ENCODE measurements around the gene ARL2BP. TPM values are rescaled to one million over a fixed set of nuclear protein-coding genes. Genes with fewer than 3 reads are reported as not detected.
A peak's percentile ranks its signal among the peaks of the same experiment; 100 is the strongest.

Gene ARL2BP
- total and polyA plus RNA-seq, 9 of the 15 experiments (the other 6 are each of a cell fraction or from before 2014, with no cell fraction given), result 16.7 to 41.8 (median 27.2) TPM

DNA sequence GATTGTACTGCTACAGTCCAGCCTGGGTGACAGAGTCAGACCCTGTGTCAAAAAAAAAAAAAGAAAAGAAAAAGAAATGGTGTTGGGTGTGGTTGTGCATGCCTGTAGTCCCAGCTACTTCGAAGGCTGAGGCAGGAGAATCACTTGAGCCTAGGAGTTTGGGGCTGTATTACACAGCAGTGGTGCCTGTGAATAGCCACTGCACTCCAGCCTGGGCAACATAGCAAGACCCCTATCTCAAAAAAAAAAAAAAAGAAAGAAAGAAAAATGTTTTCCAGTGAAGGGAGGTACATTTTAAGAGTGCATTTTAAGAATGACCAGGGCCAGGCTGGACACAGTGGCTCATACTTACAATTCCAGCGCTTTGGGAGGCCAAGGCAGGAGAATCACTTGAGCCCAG lies 6.3 kb downstream of the ARL2BP start:
- TF ChIP-seq, protein P1, sequence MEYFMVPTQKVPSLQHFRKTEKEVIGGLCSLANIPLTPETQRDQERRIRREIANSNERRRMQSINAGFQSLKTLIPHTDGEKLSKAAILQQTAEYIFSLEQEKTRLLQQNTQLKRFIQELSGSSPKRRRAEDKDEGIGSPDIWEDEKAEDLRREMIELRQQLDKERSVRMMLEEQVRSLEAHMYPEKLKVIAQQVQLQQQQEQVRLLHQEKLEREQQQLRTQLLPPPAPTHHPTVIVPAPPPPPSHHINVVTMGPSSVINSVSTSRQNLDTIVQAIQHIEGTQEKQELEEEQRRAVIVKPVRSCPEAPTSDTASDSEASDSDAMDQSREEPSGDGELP (CRISPR knock-in tag; IDR thresholded peaks at IDR 0.05; ENCODE audit: borderline replicate concordance), result no peak
- peak; percentile 62 for TF ChIP-seq ZNF121 (CRISPR knock-in tag; conservative IDR thresholded peaks at IDR 0.05)
- no TSS peak for BruUV-seq (replicated peaks)
- CTCF ChIA-PET (ENCODE audit: low intra/inter-chr PET ratio), result no interaction called here

DNA sequence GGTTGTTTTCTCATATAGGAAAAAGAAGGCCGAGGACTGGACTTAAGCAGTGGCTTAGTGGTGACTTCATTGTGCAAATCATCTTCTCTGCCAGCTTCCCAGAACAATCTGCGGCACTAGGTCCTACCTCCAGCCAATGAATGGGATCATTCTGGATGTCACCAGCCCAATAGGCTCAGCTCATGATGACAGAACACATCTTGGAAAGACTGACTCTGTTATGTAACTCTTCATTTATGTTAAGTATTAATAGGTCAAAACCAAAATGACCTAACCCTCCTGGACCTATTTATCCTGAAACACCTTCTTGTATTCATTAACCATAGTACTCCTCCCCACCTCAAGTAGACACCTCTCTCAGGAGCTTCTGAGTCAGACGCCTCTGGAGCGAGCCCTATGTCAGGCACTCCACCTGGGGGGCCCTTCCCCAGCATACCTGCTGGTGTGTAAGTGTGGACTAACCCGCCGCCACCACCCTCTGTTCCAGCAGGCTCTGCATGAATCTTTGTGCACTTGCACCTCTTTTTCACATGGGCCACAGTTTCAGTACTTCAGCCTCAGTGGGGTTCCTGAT lies 7.2 kb downstream of the ARL2BP start:
- ATAC-seq, result no peak
- Histone ChIP-seq H3K79me2 (ENCODE audit: control insufficient read depth, insufficient read depth, low read length) (no peaks in the 10 kb centered on the region), H3K9ac (ENCODE audit: insufficient read depth in 1 of 2, low read depth in 2 of 2, low read length in 2 of 2) (no peak overlapping the region), H3K4me2 (ENCODE audit: insufficient read depth, low read length) (no peak overlapping the region), H3K36me3 (ENCODE audit: control insufficient read depth, insufficient read depth, low read length) (peaks cover 25% of the 10 kb centered on the region; the same call in 2 of the 3 replicates), H2AFZ (ENCODE audit: low read depth, low read length) (no peak overlapping the region), H3K4me1 (replicated peaks in 1 of 2; ENCODE audit: control insufficient read depth in 2 of 2, insufficient read depth in 2 of 2, low read length in 2 of 2) (peaks cover 3 to 7% of the 10 kb centered on the region in 2 experiments; a peak in 3 of 5 replicates), H3K27me3 (ENCODE audit: control insufficient read depth in 2 of 2, insufficient read depth in 2 of 2, low read length in 2 of 2) (no peaks in the 10 kb centered on the region), H3K4me3 (no peak overlapping the region), H4K20me1 (replicated peaks; ENCODE audit: control insufficient read depth, insufficient read depth, low read length) (no peaks in the 10 kb centered on the region), H3K9me3 (replicated peaks; ENCODE audit: control insufficient read depth, insufficient read depth, low read depth, low read length) (no peaks in the 10 kb centered on the region), H3K9me1 (ENCODE audit: control insufficient read depth, insufficient read depth, low read length) (no peaks in the 10 kb centered on the region), H3K27ac (ENCODE audit: extremely low read depth, low read depth, low read length) (no peak overlapping the region)
- ChIA-PET CTCF (ENCODE audit: low intra/inter-chr PET ratio) (no interaction called here), POLR2A (interaction anchor here (1.0 kb wide), 1 partner anchor 16 kb away, joined by 4 read pairs; no protein-coding TSS in a partner anchor)
- intact Hi-C loops (cut with micrococcal nuclease), result no loop called here
- no peak for DNase-seq (ENCODE audit: extremely low read depth in 1 of 4, low spot score in 3 of 4)
- in situ Hi-C loops (cut with MboI), result no loop called here
- FAIRE-seq, result no peak
- no TSS peak for BruUV-seq (replicated peaks)
- 92% methylated on average over 6 of the region's 6 CpGs for WGBS (ENCODE audit: insufficient coverage, low coverage, missing lambda C conversion rate)
- TF ChIP-seq, protein P2, sequence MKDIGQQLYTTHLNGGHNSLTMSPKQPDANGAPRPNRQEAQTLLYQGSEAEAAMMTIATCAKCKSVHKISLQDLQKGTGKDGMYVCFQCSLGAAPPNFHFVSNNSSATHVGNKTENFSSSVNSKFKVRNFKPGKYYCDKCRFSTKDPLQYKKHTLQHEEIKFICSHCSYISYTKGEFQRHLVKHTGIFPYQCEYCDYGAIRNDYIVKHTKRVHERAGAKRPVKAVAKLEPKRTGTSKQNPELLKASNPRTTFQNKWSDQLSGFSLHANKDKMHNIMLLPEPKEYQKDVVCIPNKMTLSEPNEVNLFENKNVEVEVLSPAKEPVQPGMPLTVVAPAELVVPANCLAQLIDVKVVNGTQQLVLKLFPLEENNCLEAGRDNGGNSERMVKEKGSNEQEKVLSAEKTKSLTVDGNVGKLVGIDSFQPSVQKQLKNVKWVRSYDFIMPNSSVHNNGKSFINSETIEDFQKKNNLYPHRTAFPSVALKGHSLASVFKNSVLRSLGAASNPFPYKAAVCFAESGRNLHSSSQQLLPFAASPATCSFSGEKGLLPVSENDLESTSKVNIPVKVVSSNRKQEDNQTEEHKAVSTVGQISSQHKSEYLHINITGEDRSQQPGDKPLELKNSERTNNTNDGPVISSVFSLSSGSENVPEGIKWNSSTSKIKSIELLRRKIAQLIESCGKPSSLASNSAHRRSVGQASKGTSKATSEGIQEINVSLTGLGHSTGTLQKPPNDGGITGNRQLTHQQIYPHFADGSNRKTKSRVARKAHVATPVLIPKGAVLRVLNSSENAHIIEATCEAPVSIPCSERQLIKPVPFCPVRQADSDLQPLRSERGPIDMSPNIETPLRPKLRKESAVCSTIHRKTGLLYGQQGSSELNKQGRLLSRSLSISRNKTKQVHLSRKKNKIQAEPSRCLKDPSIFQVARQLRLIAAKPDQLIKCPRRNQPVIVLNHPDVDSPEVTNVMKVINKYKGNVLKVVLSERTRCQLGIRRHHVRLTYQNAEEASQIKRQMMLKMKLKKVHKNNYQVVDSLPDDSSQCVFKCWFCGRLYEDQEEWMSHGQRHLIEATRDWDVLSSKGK (CRISPR knock-in tag; IDR thresholded peaks at IDR 0.05), result no peak
- TF ChIP-seq KLF6 (CRISPR knock-in tag; IDR thresholded peaks at IDR 0.05; ENCODE audit: borderline replicate concordance), result no peak
- TF ChIP-seq CSDE1 (IDR thresholded peaks at IDR 0.05), result no peak
- no peak for TF ChIP-seq ZNF695 (CRISPR knock-in tag; IDR thresholded peaks at IDR 0.05)
- TF ChIP-seq ZNF551 (CRISPR knock-in tag; IDR thresholded peaks at IDR 0.05), result no peak
- no peak for TF ChIP-seq ZNF124 (CRISPR knock-in tag; IDR thresholded peaks at IDR 0.05)
- no peak for TF ChIP-seq BMI1 (IDR thresholded peaks at IDR 0.05; ENCODE audit: low read length)
- 0 out of 2 replicates have a peak, but pooled peaks have one; percentile 17 for TF ChIP-seq CBX5 (IDR thresholded peaks at IDR 0.05; ENCODE audit: borderline replicate concordance, low read depth)
- TF ChIP-seq MEF2A (IDR thresholded peaks at IDR 0.05; ENCODE audit: control insufficient read depth, low read depth, low read length), result no peak
- peak in 1 of 2 experiments; percentile 71; a peak in 1 of 3 replicates for TF ChIP-seq CBX3 (IDR thresholded peaks at IDR 0.05; ENCODE audit: borderline replicate concordance in 1 of 2, low read length in 2 of 2)

More for the DNA sequence above, 6.3 kb downstream of the ARL2BP start:
- no peak for DNase-seq (ENCODE audit: extremely low read depth in 1 of 4, low spot score in 3 of 4)
- no peaks in the 10 kb centered on the region for H3K9me1 ChIP-seq (ENCODE audit: control insufficient read depth, insufficient read depth, low read length)
- no peaks in the 10 kb centered on the region for H3K27me3 ChIP-seq (ENCODE audit: control insufficient read depth in 2 of 2, insufficient read depth in 2 of 2, low read length in 2 of 2)
- no peak for FAIRE-seq
- no peaks in the 10 kb centered on the region for H3K79me2 ChIP-seq (ENCODE audit: control insufficient read depth, insufficient read depth, low read length)
- H3K4me2 ChIP-seq (ENCODE audit: insufficient read depth, low read length), result no peak overlapping the region
- WGBS (ENCODE audit: insufficient coverage, low coverage, missing lambda C conversion rate), result 83% methylated on average over 2 of the region's 2 CpGs
- POLR2A ChIA-PET, result interaction anchor here (0.6 to 1.4 kb wide), 2 partner anchors 14 to 443 kb away, joined by 3 to 6 read pairs; no protein-coding TSS in a partner anchor
- in situ Hi-C loops (cut with MboI) (no loop called here), intact Hi-C loops (cut with micrococcal nuclease) (no loop called here)
- H3K36me3 ChIP-seq (ENCODE audit: control insufficient read depth, insufficient read depth, low read length), result peaks cover 32% of the 10 kb centered on the region; the same call in 2 of the 3 replicates
- H3K4me1 ChIP-seq (replicated peaks in 1 of 2; ENCODE audit: control insufficient read depth in 2 of 2, insufficient read depth in 2 of 2, low read length in 2 of 2), result peaks cover 0 to under 1% of the 10 kb centered on the region in 2 experiments; a peak in 1 of 5 replicates
- no peaks in the 10 kb centered on the region for H4K20me1 ChIP-seq (replicated peaks; ENCODE audit: control insufficient read depth, insufficient read depth, low read length)
- H3K9ac ChIP-seq (ENCODE audit: insufficient read depth in 1 of 2, low read depth in 2 of 2, low read length in 2 of 2), result no peak overlapping the region
- no peak overlapping the region for H2AFZ ChIP-seq (ENCODE audit: low read depth, low read length)
- no peaks in the 10 kb centered on the region for H3K9me3 ChIP-seq (replicated peaks; ENCODE audit: control insufficient read depth, insufficient read depth, low read depth, low read length)
- no peak overlapping the region for H3K4me3 ChIP-seq
- ATAC-seq, result no peak
- H3K27ac ChIP-seq (ENCODE audit: extremely low read depth, low read depth, low read length), result no peak overlapping the region

All from K562 (cell line).